Liver (tissue), 3 donors: ENCODE results near the gene FAM3B.

Experiments used
- ATF3 ChIP-seq: IDR thresholded peaks from 2 replicates; pipeline ENCODE4 v1.6.1; 2016; ENCODE audit warnings: antibody characterized with exemption
- EGR1 ChIP-seq, 2 donors: IDR thresholded peaks; 2 replicates each; pipeline ENCODE4 v1.6.1; 2016 to 2018; ENCODE audit warnings: antibody characterized with exemption in 2 of 2, low read depth in 2 of 2
- FOXA1 ChIP-seq: IDR thresholded peaks from 2 replicates; pipeline ENCODE4 v1.6.1; 2016; ENCODE audit warnings: antibody characterized with exemption
- FOXA2 ChIP-seq: IDR thresholded peaks from 2 replicates; pipeline ENCODE4 v1.6.1; 2016; ENCODE audit warnings: antibody characterized with exemption
- GABPA ChIP-seq, 2 donors: IDR thresholded peaks in 1 of 2; conservative IDR thresholded peaks in 1 of 2; 2 replicates each; pipeline ENCODE4 v1.6.1; 2016; ENCODE audit warnings: antibody characterized with exemption in 2 of 2, mild to moderate bottlenecking in 1 of 2, moderate library complexity in 1 of 2
- JUND ChIP-seq, 2 donors: IDR thresholded peaks; 2 replicates each; pipeline ENCODE4 v1.6.1; 2016; ENCODE audit warnings: antibody characterized with exemption in 2 of 2
- MAX ChIP-seq: IDR thresholded peaks from 2 replicates; pipeline ENCODE4 v1.6.1; 2016; ENCODE audit warnings: antibody characterized with exemption
- RAD21 ChIP-seq, 2 donors: IDR thresholded peaks; 2 replicates each; pipeline ENCODE4 v1.6.1; 2016; ENCODE audit warnings: antibody characterized with exemption in 2 of 2, mild to moderate bottlenecking in 2 of 2
- RXRA ChIP-seq, 2 donors: IDR thresholded peaks; 2 replicates each; pipeline ENCODE4 v1.6.1; 2017 to 2018; ENCODE audit warnings: antibody characterized with exemption in 2 of 2, mild to moderate bottlenecking in 1 of 2
- SP1 ChIP-seq: IDR thresholded peaks from 2 replicates; pipeline ENCODE4 v1.6.1; 2018; ENCODE audit warnings: antibody characterized with exemption, mild to moderate bottlenecking
- TAF1 ChIP-seq: conservative IDR thresholded peaks from 2 replicates; pipeline ENCODE4 v1.6.1; 2016; ENCODE audit warnings: antibody characterized with exemption, mild to moderate bottlenecking
- YY1 ChIP-seq: IDR thresholded peaks from 2 replicates; pipeline ENCODE4 v1.6.1; 2016; ENCODE audit warnings: antibody characterized with exemption, mild to moderate bottlenecking
- TF ChIP-seq, protein P1 (sequence below): fragments of 150-350 bp; IDR thresholded peaks from 2 replicates; pipeline ENCODE4 v1.5.1; 2017; ENCODE audit warnings: improper control_type of control experiment, low read depth, low read length; ENCODE audit not compliant: missing input control
- TF ChIP-seq, protein P2 (sequence below): IDR thresholded peaks from 2 replicates; pipeline ENCODE4 v1.6.1; 2016; ENCODE audit warnings: antibody characterized with exemption, mild to moderate bottlenecking
- donor health status: healthy.
- donor health status: healthy.

DNA sequence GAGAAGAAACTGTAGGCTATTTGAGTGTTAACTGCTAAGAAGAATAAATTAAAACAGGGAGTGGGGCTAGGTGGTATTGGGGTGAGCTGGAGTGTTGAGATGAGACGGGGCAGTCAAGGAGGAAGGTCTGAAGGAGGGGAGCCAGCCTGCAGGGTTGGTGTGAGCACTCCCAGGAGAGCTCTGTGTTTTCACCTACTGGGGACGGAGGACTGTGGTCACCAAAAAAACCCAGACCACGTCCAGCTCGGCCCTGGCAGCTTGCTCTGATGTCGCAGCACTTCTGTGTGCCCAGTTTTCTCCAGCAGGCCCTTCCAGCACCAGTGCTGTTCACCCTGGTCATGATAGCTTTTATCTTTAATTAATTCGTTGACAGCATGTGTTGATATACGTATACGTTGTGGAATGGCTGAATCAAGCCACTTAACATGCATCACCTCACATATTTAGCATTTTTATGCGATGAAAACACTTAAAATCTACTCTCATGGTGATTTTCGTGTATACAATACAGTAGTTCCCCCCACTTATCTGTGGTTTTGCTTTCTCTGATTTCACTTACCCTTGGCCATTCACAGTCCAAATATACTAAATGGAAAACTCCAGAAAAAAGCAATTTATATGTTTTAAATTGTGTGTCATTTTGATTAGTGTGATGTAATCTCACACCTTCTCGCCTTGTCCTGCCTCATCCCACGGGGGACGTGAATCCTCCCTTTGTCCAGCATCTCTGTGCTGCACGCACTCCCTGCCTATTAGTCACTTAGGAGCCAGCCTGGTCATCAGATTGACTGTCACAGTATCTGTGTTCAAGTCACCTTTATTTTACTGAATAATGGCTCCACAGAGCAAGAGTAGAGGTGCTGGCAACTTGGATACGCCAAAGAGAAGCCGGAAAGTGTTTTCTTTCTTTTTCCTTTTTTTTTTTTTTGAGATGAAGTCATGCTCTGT is 12.3 kb downstream of the FAM3B start:
- TF ChIP-seq RAD21 (IDR thresholded peaks at IDR 0.05) (no peak), TAF1 (no peak), EGR1 (IDR thresholded peaks at IDR 0.05; ENCODE audit: low read depth in 2 of 2) (no peak), SP1 (no peak), JUND (IDR thresholded peaks at IDR 0.05) (no peak), FOXA2 (no peak), ATF3 (no peak), YY1 (no peak), MAX (no peak), RXRA (IDR thresholded peaks at IDR 0.05) (no peak), FOXA1 (no peak), GABPA (IDR thresholded peaks at IDR 0.05 in 1 of 2, conservative IDR thresholded peaks at IDR 0.05 in 1 of 2) (no peak)
- TF ChIP-seq, protein P1, sequence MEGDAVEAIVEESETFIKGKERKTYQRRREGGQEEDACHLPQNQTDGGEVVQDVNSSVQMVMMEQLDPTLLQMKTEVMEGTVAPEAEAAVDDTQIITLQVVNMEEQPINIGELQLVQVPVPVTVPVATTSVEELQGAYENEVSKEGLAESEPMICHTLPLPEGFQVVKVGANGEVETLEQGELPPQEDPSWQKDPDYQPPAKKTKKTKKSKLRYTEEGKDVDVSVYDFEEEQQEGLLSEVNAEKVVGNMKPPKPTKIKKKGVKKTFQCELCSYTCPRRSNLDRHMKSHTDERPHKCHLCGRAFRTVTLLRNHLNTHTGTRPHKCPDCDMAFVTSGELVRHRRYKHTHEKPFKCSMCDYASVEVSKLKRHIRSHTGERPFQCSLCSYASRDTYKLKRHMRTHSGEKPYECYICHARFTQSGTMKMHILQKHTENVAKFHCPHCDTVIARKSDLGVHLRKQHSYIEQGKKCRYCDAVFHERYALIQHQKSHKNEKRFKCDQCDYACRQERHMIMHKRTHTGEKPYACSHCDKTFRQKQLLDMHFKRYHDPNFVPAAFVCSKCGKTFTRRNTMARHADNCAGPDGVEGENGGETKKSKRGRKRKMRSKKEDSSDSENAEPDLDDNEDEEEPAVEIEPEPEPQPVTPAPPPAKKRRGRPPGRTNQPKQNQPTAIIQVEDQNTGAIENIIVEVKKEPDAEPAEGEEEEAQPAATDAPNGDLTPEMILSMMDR, result no peak
- TF ChIP-seq, protein P2, sequence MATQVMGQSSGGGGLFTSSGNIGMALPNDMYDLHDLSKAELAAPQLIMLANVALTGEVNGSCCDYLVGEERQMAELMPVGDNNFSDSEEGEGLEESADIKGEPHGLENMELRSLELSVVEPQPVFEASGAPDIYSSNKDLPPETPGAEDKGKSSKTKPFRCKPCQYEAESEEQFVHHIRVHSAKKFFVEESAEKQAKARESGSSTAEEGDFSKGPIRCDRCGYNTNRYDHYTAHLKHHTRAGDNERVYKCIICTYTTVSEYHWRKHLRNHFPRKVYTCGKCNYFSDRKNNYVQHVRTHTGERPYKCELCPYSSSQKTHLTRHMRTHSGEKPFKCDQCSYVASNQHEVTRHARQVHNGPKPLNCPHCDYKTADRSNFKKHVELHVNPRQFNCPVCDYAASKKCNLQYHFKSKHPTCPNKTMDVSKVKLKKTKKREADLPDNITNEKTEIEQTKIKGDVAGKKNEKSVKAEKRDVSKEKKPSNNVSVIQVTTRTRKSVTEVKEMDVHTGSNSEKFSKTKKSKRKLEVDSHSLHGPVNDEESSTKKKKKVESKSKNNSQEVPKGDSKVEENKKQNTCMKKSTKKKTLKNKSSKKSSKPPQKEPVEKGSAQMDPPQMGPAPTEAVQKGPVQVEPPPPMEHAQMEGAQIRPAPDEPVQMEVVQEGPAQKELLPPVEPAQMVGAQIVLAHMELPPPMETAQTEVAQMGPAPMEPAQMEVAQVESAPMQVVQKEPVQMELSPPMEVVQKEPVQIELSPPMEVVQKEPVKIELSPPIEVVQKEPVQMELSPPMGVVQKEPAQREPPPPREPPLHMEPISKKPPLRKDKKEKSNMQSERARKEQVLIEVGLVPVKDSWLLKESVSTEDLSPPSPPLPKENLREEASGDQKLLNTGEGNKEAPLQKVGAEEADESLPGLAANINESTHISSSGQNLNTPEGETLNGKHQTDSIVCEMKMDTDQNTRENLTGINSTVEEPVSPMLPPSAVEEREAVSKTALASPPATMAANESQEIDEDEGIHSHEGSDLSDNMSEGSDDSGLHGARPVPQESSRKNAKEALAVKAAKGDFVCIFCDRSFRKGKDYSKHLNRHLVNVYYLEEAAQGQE, result no peak
